Stimulated activated CD4-positive, alpha-beta T cell treated with anti-CD3 and anti-CD28 coated beads, TNF-alpha, amount 100 ng/mL, for 48 hours (primary cell): ENCODE measurements around the gene RAPGEF5.
"Not testable (repeated sequence)": the region's sequence is repeated elsewhere in the genome, so short reads cannot be mapped to it uniquely, and the experiment has no call there.

Experiments used
- DNase-seq, 3 donors: peaks; one replicate each; pipeline ENCODE4 v3.0.0-alpha.2; 2020; ENCODE audit warnings: low read depth in 3 of 3

The RAPGEF5 gene

GRCh38 chr7:22120391-22121053 is 236.4 kb downstream of the RAPGEF5 start:
- DNase-seq = no peak

GRCh38 chr7:22117222-22117621 is 239.7 kb downstream of the RAPGEF5 start:
- no peak for DNase-seq

GRCh38 chr7:22116451-22117030 is 240.4 kb downstream of the RAPGEF5 start:
- DNase-seq = no peak

GRCh38 chr7:22115689-22116088 is 241.3 kb downstream of the RAPGEF5 start:
- DNase-seq = no peak

- DNase-seq = no peak
Observed at GRCh38 chr7:22114440-22114981, 242.4 kb downstream of the RAPGEF5 start.

- DNase-seq = no peak
Observed at GRCh38 chr7:22113041-22113440, 243.9 kb downstream of the RAPGEF5 start.

GRCh38 chr7:22111661-22112060 is 245.3 kb downstream of the RAPGEF5 start:
- DNase-seq = no peak

GRCh38 chr7:22110881-22111280 is 246.1 kb downstream of the RAPGEF5 start:
- DNase-seq = no peak

GRCh38 chr7:22110227-22110839 is 246.6 kb downstream of the RAPGEF5 start:
- DNase-seq = peak; percentile 24 to 42 (median 27)

GRCh38 chr7:22109761-22110160 is 247.2 kb downstream of the RAPGEF5 start:
- peak in 2 of 3 donors; percentile 9 to 20 for DNase-seq

GRCh38 chr7:22108151-22108845 is 248.7 kb downstream of the RAPGEF5 start:
- DNase-seq = no peak

- DNase-seq = no peak
Observed at GRCh38 chr7:22105550-22105949, 251.4 kb downstream of the RAPGEF5 start.

- no peak for DNase-seq
Observed at GRCh38 chr7:22094413-22095342, 262.3 kb downstream of the RAPGEF5 start.

GRCh38 chr7:22093936-22094335 is 263.0 kb downstream of the RAPGEF5 start:
- DNase-seq = no peak

GRCh38 chr7:22093001-22093400 is 264.0 kb downstream of the RAPGEF5 start:
- DNase-seq = no peak

GRCh38 chr7:22090958-22091525 is 265.9 kb downstream of the RAPGEF5 start:
- not testable (repeated sequence) for DNase-seq

GRCh38 chr7:22090512-22090911 is 266.4 kb downstream of the RAPGEF5 start:
- DNase-seq = no peak

GRCh38 chr7:22090107-22090506 is 266.8 kb downstream of the RAPGEF5 start:
- DNase-seq = no peak

- no peak for DNase-seq
Observed at GRCh38 chr7:22088827-22089226, 268.1 kb downstream of the RAPGEF5 start.

GRCh38 chr7:22087861-22088260 is 269.1 kb downstream of the RAPGEF5 start:
- no peak for DNase-seq

GRCh38 chr7:22083704-22084240 is 273.2 kb downstream of the RAPGEF5 start:
- no peak for DNase-seq
